AG08396 (cell line): Measurements from ENCODE around the gene SPEN.

Source experiments
- DNase-seq: peaks from one replicate; pipeline ENCODE4 v3.0.0; 2012; ENCODE audit warnings: low spot score, mixed read lengths

The SPEN gene

DNA sequence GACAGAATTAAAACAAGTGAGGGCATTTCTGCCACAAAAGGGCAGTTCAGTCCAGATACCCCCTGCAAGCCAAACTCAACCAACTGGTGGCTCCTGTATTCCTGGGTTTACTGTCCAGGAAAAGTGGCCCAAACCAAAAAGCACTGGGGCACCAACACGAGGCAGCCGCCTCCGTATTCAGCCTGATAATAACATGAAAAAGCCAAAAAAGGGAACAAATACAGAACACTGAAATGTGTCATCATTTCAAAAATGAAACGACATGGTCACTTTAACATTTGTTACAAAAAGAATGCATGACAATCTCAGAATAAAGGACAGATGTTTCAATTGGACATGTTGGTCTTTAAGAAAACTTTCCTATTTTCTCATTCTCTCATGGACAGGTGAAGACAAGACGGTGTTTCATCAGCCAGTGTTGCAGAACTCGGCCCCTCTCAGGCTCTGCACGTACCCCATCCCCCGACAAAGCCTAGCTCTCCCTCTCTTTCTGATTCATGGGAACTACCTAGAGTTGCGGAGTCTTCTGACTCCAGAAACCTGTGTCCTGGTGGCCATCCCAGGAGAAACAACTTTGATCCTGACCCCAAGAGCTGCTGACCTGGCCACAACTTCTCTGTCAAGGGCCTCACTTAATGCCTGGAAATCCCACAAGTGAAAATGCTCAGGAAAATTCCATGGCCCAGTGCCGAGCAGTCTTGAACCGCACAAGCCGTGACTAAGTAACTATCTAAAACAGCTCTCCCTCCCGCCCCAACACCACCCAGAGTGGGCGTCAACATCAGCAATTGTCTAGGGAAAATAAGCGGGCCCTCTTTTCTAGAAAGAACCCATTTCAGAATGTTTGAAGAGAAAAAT, 101.3 kb downstream of the SPEN start:
- DNase-seq, result peak; percentile 88

DNA sequence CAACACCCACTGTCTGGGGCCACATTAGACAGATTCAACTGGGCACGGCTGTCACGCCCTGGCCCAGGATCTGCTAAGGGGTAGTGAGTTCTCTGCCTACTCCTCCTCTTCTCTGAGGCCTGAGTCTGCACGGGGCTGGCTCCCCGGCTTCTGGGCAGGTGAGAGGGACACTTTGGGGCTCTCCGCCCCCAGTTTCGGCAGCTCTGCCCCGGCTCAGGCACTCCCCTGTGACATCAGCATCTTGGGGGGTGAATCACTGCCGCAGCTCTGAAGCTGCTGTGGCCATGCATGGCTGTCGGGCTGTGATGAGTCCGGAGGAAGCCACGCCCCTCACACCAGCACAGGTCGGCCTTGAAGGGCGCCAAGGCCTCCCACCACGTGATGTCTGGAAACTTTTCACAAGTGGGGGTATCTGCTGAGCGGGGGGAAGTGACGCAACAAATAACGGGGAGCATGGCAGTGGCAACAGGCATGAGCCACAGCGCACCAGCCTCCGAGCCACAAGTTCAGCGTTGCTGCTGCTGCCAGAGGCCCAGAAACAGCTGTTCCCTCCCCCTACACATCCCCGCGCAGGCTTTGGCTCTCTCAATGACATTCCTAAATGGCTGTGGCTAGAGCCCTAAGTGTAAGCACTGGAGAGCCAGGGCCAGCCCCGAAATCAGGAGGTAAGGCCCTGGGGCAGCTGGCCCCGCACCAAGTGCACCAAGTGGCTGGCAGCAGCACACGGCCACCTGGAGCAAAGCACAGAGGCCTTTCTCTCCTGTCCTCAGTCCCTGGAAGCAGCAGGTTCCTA, 102.1 kb downstream of the SPEN start:
- peak; percentile 92 for DNase-seq

DNA sequence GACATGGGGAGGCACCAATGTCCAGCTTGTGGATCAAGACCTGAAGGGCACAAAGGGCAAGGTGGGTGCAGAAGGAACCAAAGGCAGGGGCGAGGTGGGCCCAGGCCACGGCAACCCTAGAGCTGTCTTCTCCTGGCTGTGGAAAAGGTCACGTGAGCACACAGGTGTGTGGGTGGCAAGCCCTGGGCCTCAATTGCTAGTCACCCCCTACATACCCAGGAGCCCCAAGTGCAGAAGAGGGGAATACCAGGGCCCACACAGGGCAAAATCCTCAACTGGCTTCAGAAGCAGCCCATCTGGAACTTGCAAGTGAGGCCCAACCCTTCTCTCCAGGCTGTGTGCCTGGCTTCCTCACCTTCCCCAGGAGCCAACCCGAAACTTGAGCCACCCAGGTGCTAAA, 102.8 kb downstream of the SPEN start:
- DNase-seq, result no peak

DNA sequence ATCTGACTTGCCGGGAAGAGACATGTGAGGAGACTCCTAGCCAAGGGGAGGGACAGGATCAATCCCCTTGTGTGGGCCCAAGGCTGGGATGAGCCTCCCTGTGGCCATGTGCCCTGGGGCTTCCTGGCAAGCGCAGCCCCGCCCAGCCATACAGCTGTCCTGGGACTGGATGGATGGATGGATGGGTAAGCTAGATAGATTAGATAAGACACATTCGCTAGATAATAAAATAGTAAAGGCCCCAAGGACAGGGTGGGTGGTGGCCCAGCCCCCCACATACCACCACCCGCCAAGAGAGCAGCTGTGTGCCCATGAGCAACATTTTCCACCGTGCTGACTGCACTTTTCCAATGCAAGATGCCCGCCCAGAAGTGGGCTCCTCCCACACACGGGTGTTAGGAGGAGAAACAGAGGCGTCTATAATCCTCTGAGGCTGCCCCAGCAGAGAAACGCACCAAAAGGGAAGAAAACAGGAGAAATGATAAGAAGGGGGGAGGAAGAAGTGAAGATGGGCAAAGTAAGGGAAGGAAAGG, 103.3 kb downstream of the SPEN start:
- DNase-seq, result no peak

DNA sequence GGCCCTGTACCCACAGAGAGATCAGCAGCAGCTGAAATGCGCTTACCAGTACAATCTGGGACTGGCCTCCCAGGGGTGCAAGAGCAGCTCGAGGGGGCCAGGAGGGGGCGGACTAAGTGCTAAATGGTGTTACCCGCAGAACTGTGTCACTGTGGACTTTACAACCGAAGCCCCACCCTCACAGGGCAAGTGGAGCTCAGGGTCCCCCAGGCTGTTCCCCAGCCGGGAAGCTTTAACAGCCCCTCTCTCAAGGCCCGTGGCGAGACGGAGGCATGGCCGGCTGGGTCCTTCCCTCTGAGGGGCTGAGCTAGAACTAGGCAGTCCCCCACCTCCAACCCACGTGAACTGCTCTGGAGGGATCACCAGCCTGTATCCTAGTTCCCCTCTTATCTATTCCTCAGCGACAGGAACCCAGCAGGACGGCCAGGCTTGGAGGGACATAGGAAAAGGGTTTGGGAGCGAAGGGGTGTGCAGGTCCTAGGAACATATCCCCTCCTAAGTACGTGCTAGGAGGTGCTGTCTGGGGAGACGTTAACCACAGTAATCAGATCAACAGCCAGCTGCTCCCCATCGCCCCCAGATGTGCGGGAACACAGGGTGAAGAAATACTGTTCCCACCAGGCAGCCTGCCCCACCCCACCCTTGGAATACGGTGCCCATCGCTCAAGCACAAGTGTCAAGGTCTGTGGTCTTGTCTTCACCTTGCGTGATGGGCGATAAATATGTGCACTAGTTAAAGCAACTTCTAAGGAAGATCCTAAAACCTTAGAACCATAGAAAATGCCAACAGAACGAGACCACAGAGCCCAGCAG, 104.0 kb downstream of the SPEN start:
- DNase-seq, result no peak

DNA sequence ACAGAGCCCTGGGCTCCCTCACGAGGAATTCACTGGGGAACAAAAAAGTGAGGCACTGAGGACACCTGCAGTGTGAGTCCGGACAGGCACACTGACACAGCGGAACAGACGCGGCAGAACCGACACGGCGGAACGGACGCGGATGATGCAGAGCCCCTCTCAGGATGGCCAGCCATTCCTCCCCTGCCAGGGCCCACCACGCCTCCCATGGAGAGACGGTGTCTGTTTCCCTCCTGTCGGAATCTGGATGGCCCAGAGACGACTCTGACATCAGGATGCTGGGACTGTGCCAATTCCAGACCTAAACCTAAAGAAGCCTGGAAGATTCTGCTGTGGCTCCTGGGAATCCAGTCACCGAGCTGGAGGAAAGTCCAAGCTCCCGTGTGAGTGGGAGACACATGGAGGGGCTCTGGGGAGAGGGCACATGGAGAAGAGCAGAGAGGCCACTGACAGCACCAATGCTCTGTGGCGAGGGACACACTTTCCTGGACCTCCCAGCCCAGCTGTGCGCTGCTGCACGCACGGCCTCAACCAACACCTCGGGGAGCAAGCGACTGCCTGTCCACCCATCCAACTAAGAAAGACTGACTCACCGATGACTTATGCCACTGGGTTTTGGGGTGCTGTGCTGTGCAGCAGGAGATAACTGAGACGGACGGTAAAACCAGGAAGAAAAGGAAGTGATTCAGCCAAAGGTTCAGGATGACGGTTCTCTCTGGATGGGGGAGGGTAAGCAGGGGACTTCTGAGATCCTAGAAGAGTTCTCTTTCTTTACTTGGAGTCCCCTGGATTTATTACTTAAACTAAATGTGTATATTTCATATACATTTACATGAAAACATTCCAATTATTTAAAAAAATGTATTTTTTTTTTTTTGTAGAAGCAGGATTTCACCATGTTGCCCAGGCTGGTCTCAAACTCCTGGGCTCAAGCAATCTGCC, 105.1 kb downstream of the SPEN start:
- peak; percentile 83 for DNase-seq

DNA sequence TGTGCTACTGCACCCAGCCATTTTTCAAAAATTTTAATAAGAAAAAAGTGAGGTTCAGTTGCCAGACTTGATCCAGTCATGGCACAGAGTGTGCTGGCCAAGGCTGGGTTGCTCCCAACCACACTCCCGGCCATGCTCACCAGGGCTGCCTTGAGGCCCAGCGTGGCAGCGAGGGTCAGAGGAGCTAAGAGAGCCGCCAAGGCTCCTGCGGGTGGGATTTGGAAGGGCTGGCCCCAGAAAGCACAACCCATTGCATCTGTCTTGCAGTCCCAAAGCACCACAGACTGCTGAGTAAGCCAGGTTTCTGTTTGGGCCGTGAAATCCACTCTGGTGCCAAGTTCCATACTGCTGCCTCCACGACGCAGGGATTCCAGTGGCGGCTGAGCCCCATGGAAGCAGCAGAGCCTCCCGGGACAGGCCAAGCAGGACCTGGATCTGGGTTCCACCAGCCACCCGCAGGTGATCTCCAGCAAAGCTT, 105.8 kb downstream of the SPEN start:
- DNase-seq, result no peak

DNA sequence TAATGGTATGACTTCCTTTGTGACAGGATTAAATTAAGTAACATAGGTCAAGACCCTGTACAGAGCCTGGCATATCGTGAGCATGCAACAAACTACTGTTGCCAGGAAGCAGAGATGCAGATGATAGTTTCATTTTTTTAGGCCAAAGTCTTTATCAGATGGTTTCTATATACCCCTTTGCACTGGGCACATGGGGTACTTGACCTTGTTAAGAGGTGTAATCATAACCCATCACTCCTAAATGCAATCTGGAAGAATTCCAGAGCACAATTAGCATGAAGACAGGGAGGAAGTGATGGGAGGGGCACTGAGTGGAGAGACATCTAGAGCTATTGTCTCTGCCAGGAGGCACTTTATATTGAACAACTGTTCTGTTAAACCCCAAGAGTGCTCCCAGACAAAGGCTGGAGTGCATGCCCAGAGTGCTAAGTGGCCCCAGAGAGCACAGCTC, 106.3 kb downstream of the SPEN start:
- DNase-seq, result no peak

DNA sequence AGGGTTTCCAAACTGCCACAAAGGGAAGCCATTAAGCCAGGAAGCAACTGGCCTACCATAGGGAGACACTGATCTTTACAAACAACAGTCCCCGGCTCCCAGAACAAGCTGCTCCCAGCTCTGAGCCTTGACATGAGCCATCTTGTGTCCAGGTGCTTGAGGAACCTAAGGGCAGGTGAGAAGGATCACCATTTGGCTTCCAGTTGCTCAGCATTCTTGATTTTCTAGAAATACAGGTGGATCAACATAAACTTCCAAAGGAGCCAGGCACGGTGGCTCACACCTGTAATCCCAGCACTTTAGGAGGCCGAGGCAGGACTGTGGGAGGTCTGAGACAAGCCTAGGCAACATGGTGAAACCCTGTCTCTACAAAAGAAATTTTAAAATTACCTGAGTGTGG, 106.8 kb downstream of the SPEN start:
- no peak for DNase-seq

DNA sequence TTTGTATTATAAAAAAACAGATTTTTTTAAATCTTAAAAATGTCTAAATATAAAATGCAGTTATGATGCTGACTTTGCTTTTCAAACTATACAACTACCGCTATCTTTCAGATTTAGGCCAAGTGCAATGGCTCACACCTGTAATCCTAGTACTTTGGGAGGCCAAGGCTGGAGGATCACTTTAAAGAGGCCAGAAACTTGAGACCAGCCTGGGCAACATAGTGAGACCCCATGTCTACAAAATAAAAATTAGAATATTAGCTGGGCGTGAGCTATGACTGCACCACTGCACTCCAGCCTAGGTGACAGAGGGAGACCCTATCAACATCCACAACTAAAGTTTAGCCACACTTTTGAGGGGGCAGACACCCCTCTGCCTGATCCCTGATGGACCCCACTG, 108.0 kb downstream of the SPEN start:
- DNase-seq, result no peak

DNA sequence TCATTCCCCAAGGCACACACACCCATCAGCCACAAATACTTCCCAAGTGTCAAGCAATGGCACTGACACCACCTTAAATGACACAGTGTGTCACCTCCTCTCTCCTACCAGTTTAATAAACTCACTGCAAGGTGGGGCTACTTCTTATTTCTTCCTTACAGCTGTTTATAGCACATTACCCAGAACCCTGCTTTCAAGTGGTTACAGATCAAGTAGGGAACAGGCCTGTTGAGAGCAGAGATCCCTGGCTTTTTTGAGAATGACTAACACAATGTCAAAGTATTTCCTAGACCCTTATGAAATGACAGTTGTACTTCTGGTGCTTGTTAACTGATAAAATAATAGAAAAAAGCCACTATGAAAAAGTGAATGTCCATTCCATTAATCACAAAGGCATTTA, 108.6 kb downstream of the SPEN start:
- no peak for DNase-seq

DNA sequence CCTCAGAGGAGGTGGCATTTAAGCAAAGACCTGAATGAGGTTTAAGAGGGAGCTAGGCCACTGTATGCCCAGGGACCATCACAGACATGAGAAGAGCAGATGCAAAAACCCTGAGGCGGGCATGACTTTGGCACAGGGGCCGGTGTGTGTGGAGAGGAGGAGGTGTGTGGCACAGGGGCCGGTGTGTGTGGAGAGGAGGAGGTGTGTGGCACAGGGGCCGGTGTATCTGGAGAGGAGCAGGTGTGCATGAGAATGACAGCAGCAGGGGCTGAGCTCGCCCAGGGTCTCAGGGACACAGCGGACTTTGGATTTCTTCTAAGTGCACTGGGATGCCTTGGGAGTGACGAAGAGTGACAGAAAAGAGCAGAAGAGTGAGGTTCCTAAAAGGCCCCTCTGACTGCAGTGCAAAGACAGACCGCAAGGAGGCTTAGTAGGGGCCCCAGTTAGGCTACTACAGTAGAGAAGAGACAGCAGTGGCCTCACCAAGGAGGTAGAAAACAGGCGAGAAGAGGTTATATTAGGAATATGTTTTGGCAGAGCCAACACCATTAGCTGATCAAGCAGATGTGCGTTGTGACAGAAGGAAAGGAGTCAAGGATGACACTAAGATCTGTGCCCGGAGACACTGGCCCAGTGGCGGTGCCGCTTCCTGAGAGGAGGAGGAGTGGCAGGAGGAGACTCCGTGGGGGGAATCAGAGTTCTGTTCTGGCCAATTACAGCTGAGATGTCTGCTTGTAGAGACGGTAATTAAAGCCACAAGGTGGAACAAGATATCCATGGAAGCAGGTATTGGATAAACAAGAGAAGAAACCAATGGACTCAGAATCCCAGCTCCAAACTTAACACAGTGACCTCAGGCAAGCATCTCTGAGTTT, 110.0 kb downstream of the SPEN start:
- no peak for DNase-seq

DNA sequence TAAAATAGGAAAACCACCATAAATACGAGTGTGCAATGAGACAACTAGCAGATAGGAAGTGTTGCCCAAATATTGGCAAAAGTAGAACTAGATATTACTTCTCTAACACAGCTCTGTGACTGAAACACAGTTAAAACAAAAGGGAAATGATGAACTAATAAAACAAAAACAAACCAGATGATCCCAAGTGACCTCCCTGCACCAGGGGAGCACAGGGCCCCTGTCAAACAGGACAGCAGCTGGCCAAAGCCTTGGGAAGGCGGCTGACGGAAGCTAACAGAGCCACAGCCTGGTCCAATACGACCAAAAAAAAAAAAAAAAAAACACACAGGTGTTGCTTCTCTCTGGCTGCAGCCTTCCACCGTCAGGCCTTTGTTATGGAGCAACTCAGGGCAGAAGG, 110.6 kb downstream of the SPEN start:
- no peak for DNase-seq

DNA sequence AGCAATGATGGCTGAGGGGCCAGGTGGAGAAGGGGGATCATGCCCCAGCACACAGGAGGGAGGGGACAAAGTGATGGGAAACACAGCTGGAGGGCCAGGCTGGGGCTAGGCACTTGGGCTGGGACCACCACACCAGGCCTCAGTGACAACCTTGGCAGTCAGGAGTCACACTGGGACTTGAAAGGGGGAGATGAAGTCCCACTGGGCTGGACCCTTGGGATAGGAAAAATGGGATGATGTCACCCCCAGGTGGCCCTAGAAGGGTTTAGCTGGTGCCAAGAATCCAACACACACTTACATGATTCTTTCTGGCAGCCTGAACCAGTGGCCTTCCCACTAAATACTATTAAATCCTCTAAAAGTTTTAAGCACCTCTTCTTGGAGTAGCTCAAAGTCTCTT, 111.3 kb downstream of the SPEN start:
- DNase-seq, result no peak

DNA sequence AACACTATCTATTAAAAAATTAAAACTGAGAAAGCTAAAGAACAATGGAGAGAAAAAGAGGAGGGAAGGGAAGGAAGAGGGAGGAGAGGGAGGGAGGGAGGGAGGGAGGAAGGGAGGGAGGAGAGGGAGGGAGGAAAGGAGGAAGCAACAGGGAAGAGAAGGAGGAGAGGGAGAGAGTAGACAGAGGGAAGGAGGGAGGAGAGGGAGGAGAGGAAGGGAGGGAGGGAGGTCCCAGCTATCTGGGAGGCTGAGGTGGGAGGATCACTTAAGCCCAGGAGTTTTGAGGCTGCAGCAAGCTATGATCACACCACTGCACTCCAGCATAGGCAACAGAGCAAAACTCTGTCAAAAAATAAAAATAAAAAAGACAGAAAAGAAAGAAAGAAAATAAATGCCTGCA, 111.9 kb downstream of the SPEN start:
- DNase-seq, result no peak

DNA sequence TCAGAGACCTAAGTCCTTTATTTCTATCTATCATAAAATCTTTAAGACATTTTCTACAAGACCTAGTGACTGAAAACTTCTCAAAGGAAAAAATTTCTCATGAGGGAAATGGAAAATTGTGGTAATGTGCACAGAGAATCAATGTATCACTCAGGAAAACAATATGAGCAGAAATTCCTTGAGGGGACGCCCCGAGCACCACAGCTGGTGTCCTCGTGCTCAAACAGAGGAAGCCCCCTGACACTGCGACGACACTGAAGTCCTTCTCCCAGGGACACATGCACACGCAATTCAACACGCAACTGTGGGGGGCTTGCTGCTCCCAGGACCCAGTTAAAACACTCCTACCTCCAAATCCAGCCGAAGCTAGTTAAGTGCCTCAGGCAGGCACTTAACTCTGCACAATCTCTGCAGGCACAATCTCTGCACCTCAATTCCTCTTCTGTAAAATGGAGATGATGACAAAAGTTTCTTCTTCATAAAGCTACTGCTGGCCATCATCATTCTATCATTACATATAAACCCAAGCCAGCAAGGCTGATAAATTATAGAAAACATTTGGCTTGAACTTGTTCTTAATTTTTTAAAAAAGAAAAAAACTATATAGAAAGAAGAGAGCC, 112.4 kb downstream of the SPEN start:
- DNase-seq, result no peak

DNA sequence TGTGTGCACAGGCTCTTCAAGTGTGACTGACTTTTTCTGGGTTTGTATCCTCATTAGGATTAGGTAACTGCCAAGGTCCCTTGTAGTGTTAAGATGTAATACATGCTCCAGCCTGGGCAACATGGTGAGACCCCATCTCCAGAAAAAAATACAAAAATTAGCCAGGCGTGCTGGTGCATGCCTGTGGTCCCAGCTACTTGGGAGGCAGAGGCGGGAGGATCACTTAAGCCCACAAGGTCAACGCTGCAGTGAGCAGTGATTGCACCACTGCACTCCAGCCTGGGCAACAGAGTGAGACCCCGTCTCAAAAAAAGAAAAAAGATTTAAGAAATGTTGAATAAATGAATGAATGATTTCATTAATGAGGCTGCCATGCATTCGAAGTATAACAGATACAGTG, 113.3 kb downstream of the SPEN start:
- no peak for DNase-seq

DNA sequence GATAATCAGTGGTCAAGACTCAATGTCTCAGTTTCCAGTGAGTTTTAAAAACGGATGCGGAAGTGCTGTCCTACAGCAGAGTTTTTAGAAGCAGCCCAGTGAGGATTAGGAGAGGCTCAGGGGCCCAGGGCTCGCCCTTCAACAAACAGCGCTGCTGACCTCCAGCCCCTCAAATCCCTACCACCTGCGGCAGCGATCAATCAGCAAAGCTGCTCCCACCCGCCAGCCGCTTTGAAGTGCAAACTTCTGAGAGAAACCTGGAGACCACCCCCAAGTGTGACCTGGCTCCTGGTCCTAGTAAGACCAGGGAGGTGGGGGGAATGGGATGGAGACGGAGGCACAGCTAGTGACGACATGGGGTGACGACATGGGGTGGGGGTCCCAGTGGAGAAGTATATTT, 114.0 kb downstream of the SPEN start:
- DNase-seq, result no peak

DNA sequence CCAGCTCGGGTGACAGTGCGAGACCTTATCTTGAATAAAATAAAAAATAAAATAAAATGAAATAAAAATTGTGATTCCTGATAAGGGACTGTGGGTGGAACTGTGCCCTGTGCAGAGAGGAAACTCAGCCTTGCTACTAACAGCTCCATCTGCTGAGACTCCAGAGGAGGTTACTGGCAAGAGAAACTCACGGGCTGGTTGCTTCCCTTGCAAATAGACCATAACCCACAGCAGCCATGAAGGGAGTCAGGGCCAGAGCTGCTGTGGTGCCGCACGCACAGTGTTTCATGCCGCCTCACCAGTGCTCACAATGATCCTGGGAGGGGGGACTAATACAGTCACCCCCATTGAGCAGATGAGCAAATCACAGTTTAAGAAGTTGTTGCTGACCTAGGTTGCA, 114.7 kb downstream of the SPEN start:
- DNase-seq, result no peak
